ENCODE data around the gene ZBTB48.

GRCh38 chr1:6627031-6627430, 47.2 kb downstream of the ZBTB48 start:
- TF ChIP-seq, protein P1, sequence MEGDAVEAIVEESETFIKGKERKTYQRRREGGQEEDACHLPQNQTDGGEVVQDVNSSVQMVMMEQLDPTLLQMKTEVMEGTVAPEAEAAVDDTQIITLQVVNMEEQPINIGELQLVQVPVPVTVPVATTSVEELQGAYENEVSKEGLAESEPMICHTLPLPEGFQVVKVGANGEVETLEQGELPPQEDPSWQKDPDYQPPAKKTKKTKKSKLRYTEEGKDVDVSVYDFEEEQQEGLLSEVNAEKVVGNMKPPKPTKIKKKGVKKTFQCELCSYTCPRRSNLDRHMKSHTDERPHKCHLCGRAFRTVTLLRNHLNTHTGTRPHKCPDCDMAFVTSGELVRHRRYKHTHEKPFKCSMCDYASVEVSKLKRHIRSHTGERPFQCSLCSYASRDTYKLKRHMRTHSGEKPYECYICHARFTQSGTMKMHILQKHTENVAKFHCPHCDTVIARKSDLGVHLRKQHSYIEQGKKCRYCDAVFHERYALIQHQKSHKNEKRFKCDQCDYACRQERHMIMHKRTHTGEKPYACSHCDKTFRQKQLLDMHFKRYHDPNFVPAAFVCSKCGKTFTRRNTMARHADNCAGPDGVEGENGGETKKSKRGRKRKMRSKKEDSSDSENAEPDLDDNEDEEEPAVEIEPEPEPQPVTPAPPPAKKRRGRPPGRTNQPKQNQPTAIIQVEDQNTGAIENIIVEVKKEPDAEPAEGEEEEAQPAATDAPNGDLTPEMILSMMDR (IDR thresholded peaks at IDR 0.05), result no peak
- TF ChIP-seq POLR2AphosphoS5 (IDR thresholded peaks at IDR 0.05) (no peak), POLR2A (IDR thresholded peaks at IDR 0.05) (no peak), EP300 (IDR thresholded peaks at IDR 0.05) (no peak)

Measured in sigmoid colon (tissue), 4 donors.